ENCODE results near the gene C2orf72.
"Not testable (repeated sequence)": the region's sequence is repeated elsewhere in the genome, so short reads cannot be mapped to it uniquely, and the experiment has no call there.

The C2orf72 gene

GRCh38 chr2:231018184-231018583 lies 19.1 kb upstream of the C2orf72 start:
- no peak overlapping the region for H3K4me3 ChIP-seq (ENCODE audit: control insufficient read depth, low read depth, low read length)
- DNase-seq (ENCODE audit: low read depth), result no peak
- no peak for TF ChIP-seq CTCF (IDR thresholded peaks at IDR 0.05; ENCODE audit: control insufficient read depth, insufficient read depth, low read depth, low read length, missing control alignments)

DNA sequence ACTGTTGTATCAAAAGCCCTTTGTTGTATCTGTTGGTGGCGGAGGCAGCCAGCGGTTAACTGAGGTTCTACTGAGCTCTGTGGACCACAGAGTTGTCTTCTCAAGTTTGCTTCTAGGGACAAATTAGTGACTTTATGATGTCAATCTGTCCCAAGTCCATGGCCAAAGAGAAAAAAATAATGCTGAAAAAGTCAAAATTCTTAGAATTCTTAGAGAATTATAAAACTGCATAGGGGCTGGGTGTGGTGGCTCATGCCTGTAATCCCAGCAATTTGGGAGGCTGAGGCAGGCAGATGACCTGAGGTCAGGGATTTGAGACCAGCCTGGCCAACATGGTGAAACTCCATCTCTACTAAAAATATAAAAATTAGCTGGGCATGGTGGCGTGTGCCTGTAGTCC lies 12.3 kb upstream of the C2orf72 start:
- DNase-seq (ENCODE audit: low read depth); H3K4me3 ChIP-seq (ENCODE audit: control insufficient read depth, low read depth, low read length): not testable (repeated sequence)

DNA sequence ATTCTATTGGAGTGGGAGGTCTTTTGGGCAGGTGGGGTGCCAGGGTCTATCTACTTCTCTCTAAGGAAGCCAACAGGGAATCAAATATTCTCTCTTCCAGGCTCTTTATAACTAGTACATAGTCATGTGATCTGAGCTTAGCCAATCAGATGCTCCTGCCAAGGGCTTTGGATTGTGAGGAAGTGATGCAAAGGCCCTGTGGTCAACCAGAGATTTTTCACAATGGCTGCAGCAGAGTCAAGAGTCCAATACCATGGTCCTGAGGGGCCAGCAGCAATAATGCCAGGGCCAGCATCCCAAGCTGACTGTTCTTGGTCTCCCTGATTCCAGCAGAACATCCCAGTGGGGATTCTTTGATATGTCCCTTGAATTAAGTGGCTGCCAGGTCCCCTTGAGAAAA lies 8.4 kb upstream of the C2orf72 start:
- no peak for DNase-seq (ENCODE audit: low read depth)
- H3K4me3 ChIP-seq (ENCODE audit: control insufficient read depth, low read depth, low read length), result no peak overlapping the region
- no peak for TF ChIP-seq CTCF (IDR thresholded peaks at IDR 0.05; ENCODE audit: control insufficient read depth, insufficient read depth, low read depth, low read length, missing control alignments)

- DNase-seq (ENCODE audit: low read depth), result no peak
- no peak for TF ChIP-seq CTCF (IDR thresholded peaks at IDR 0.05; ENCODE audit: control insufficient read depth, insufficient read depth, low read depth, low read length, missing control alignments)
Observed at GRCh38 chr2:231029563-231029962, 7.8 kb upstream of the C2orf72 start.

GRCh38 chr2:231030725-231031124 lies 6.6 kb upstream of the C2orf72 start:
- no peak for TF ChIP-seq CTCF (IDR thresholded peaks at IDR 0.05; ENCODE audit: control insufficient read depth, insufficient read depth, low read depth, low read length, missing control alignments)
- no peak overlapping the region for H3K4me3 ChIP-seq (ENCODE audit: control insufficient read depth, low read depth, low read length)
- no peak for DNase-seq (ENCODE audit: low read depth)

More at GRCh38 chr2:231029563-231029962, 7.8 kb upstream of the C2orf72 start:
- no peak overlapping the region for H3K4me3 ChIP-seq (ENCODE audit: control insufficient read depth, low read depth, low read length)

DNA sequence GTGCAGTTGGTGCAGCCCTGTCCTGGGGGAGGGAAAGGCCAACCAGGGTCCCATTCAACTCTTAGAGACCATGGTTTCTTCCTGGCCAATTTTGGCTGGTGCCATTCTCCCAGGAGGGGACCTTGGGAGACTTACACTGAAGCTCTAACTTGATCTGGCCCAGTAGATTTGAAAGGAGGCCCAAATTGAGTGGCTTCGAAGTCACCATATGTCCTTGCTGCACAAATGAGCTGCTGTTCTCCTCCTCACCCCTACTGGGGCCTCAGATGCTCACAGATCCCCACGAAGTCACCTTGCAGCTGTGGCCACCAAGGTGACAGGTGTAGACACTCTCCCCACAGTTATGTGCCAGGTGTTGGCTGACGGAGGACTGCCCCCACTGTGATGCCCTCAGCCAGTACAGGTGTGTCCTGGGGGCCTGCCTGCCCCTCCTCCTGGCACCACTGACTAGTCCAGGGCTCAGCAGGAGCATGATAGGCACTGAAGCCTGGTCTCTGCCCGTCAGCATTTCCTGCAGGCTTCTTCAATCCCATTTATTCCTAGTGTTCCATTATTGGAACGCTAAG lies 4.7 kb upstream of the C2orf72 start:
- no peak for DNase-seq (ENCODE audit: low read depth)
- no peak overlapping the region for H3K4me3 ChIP-seq (ENCODE audit: control insufficient read depth, low read depth, low read length)
- TF ChIP-seq CTCF (IDR thresholded peaks at IDR 0.05; ENCODE audit: control insufficient read depth, insufficient read depth, low read depth, low read length, missing control alignments), result no peak

DNA sequence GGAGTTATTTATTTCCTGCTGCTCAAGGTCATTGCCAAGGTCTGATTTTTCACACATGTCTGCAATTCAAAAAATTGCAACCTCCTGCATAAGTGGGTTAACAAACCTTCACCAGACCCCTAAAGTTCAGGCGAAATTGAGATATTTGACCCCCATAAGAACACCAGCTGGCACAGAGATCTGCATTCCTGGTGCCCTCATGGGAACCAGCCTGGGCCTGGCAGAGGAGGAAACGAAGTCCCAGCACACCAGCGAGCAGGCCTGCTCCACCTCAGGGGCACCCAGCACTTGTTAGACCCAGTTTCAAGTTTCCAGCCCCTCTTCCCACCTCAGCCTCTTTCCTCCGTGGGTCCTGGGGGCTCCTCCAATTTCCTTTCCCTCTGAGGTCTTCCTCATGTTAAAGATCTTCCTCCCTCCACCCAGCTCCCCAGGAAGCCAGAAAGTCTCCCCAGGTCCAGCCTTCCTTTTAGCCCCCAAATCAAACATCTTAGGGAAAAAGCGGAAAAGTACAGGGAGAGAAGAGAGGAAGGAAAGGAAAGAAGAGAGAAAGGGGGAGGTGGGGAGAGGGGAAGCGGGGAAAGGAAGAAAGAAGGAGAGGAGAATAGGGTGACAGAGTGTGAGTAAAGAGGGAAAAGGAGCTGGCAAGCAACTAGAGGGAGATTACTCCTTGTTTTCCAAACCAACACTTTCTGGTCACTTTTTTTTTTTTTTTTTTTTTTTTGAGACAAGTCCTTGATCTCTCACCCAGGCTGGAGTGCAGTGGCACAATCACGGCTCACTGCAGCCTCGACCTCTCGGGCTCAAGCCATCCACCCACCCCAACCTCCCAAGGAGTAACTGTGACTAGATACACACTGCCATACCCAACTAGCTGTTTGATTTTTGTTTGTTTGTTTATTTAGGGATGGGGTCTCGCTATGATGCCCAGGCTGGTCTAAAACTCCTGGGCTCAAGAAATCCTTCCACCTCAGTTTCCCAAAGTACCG lies 3.9 kb upstream of the C2orf72 start:
- no peak overlapping the region for H3K4me3 ChIP-seq (ENCODE audit: control insufficient read depth, low read depth, low read length)
- DNase-seq (ENCODE audit: low read depth), result no peak
- TF ChIP-seq CTCF (IDR thresholded peaks at IDR 0.05; ENCODE audit: control insufficient read depth, insufficient read depth, low read depth, low read length, missing control alignments), result no peak
